HepG2 (cell line): ENCODE data around the gene SMYD4. TPM values are rescaled to one million over a fixed set of nuclear protein-coding genes. Genes with fewer than 3 reads are reported as not detected.

Experiments used
- ATF4 ChIP-seq, 2 experiments: fragments of 450-650 bp in 1 of 2; sonication (generic) in 1 of 2; formaldehyde crosslinking; IDR thresholded peaks; 2 replicates each; pipeline versions ENCODE4 v1.5.0 to v1.8.0; 2020 to 2022; ENCODE audit warnings: mild to moderate bottlenecking in 1 of 2, missing genetic modification reagents in 1 of 2
- DMAP1 ChIP-seq: IDR thresholded peaks from 2 replicates; pipeline ENCODE4 v1.6.1; 2016
- HMGA1 ChIP-seq: sonication (generic); formaldehyde crosslinking; conservative IDR thresholded peaks from 2 replicates; pipeline ENCODE4 v1.4.0; 2020; ENCODE audit warnings: missing genetic modification reagents
- LCORL ChIP-seq, 2 experiments: fragments of 450-650 bp in 1 of 2; sonication (generic) in 1 of 2; formaldehyde crosslinking in 1 of 2; IDR thresholded peaks; 2 replicates each; pipeline versions ENCODE4 v1.5.0 to v1.6.1; 2017 to 2020; ENCODE audit warnings: antibody characterized with exemption in 1 of 2, missing genetic modification reagents in 1 of 2
- NR0B2 ChIP-seq: sonication (generic); formaldehyde crosslinking; IDR thresholded peaks from 2 replicates; pipeline ENCODE4 v1.4.0; 2020; ENCODE audit warnings: mild to moderate bottlenecking, missing genetic modification reagents
- PBX2 ChIP-seq: IDR thresholded peaks from 2 replicates; pipeline ENCODE4 v1.6.1; 2016; ENCODE audit warnings: control low read depth
- SNAI1 ChIP-seq: sonication (generic); formaldehyde crosslinking; IDR thresholded peaks from 2 replicates; pipeline ENCODE4 v1.5.0; 2020; ENCODE audit warnings: mild to moderate bottlenecking, missing genetic modification reagents, borderline replicate concordance
- TBL1XR1 ChIP-seq: fragments of 150-350 bp; IDR thresholded peaks from 2 replicates; pipeline ENCODE4 v1.6.1; 2014; ENCODE audit warnings: borderline replicate concordance, low read length; ENCODE audit not compliant: partially characterized antibody
- YEATS2 ChIP-seq: sonication (generic); formaldehyde crosslinking; IDR thresholded peaks from 2 replicates; pipeline ENCODE4 v1.4.0; 2020; ENCODE audit warnings: missing genetic modification reagents, borderline replicate concordance
- ZBTB40 ChIP-seq, 2 experiments: fragments of 450-650 bp in 1 of 2; sonication (generic) in 1 of 2; formaldehyde crosslinking in 1 of 2; IDR thresholded peaks; 2 replicates each; pipeline versions ENCODE4 v1.6.1 to v1.8.0; 2016 to 2022; ENCODE audit warnings: antibody characterized with exemption in 1 of 2, mild to moderate bottlenecking in 1 of 2, missing genetic modification reagents in 1 of 2
- ZNF780A ChIP-seq: sonication (generic); formaldehyde crosslinking; IDR thresholded peaks from 2 replicates; pipeline ENCODE4 v1.8.0; 2022; ENCODE audit warnings: mild to moderate bottlenecking, missing genetic modification reagents, moderate library complexity
- polyA plus RNA-seq, 8 experiments: library from polyadenylated mRNA; depleted of rRNA in 3 of 8; stranded (reverse) in 7 of 8; unstranded in 1 of 8; fragments of >200 nt; fragmentation: Illumina TruSeq in 4 of 8; extraction: Trizol in 4 of 8; gene quantifications; 2 replicates each; pipeline versions ENCODE4 v1.2.1 to v1.2.3, GENCODE V29; 2011 to 2016; ENCODE audit warnings: low read depth in 4 of 8, missing spikeins in 1 of 8, mixed read lengths in 1 of 8; ENCODE audit not compliant: insufficient read depth in 1 of 8
- total RNA-seq, 5 experiments: library from RNA; depleted of rRNA; stranded (reverse); fragments of >200 nt; fragmentation: Illumina TruSeq; extraction: Trizol; gene quantifications; 2 replicates each; pipeline ENCODE4 v1.2.3, GENCODE V29; 2016; ENCODE audit warnings: low read depth in 1 of 5

SMYD4 gene
- total and polyA plus RNA-seq, 2 of the 13 experiments (the other 11 are each of a cell fraction or from before 2014, with no cell fraction given), result 7.4 to 11.3 TPM

GRCh38 chr17:1762901-1763898 is 66.5 kb downstream of the SMYD4 start (continued):
- TF ChIP-seq ZBTB40 (IDR thresholded peaks at IDR 0.05), result no peak
- no peak; the same call in 1 of the 2 replicates for TF ChIP-seq ZBTB40 (CRISPR knock-in tag; IDR thresholded peaks at IDR 0.05)
- TF ChIP-seq HMGA1 (CRISPR knock-in tag), result no peak
- TF ChIP-seq SNAI1 (CRISPR knock-in tag), result no peak; the same call in 1 of the 2 replicates
- peak; percentile 92 for TF ChIP-seq NR0B2
- TF ChIP-seq TBL1XR1, result peak; percentile 45
- peak; percentile 51; the same call in 1 of the 2 replicates for TF ChIP-seq YEATS2 (CRISPR knock-in tag)
- no peak; the same call in 1 of the 2 replicates for TF ChIP-seq ZNF780A
- no peak for TF ChIP-seq PBX2 (CRISPR knock-in tag)
- no peak for TF ChIP-seq LCORL (IDR thresholded peaks at IDR 0.05)
- TF ChIP-seq LCORL (CRISPR knock-in tag; IDR thresholded peaks at IDR 0.05), result peak; percentile 81; the same call in 1 of the 2 replicates
- TF ChIP-seq DMAP1 (CRISPR knock-in tag), result peak; percentile 96
- peak in 1 of 2 experiments; percentile 85; a peak in 2 of 4 replicates for TF ChIP-seq ATF4 (CRISPR knock-in tag; IDR thresholded peaks at IDR 0.05)
